Measurements from ENCODE around the gene MRPL27. TPM values are rescaled to one million over a fixed set of nuclear protein-coding genes. Genes with fewer than 3 reads are reported as not detected.
"Not testable (repeated sequence)": the region's sequence is repeated elsewhere in the genome, so short reads cannot be mapped to it uniquely, and the experiment has no call there.

Gene MRPL27
- total and polyA plus RNA-seq, 2 of the 4 experiments (the other 2 are of a cell fraction) = 176 to 202 TPM

DNA sequence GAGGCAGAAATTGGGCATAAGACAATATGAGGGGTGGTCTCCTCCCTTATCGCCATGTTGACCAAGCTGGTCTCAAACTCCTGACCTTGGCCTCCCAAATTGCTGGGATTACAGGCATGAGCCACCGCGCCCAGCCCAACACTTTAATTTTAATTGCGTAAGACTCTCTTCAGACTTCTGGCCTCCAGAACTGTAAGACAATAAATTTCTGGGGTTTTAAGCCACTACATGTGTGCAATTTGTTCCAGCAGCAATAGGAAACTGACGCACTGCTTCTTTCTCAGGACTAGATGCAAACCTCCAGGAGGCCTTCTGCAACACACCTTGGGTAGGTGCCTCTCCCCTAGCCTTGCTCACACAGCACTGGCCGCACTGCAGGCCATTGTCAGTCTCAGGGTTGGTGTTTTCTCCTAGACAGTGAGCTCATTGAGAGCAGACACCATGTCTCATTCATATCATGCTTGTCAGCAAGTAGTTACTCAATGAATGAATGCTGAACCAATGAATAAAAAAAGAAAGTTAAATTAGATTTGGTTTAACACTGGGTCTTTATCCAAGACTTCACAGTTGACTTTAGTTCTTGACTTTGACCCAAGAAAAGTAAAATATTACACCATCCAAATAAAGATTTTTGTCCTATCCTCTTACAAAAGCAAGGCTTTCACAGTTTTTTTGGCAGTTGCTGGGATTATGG is 47.6 kb upstream of the MRPL27 start:
- no peak for TF ChIP-seq CHD1 (IDR thresholded peaks at IDR 0.05; ENCODE audit: low read depth, low read length)
- no peak for TF ChIP-seq POLR2A (IDR thresholded peaks at IDR 0.05; ENCODE audit: low read depth, low read length)
- peak; percentile 54 for TF ChIP-seq CEBPB (IDR thresholded peaks at IDR 0.05; ENCODE audit: low read depth, low read length)
- Histone ChIP-seq H3K9me1 (ENCODE audit: insufficient read depth, low read length) (peaks cover 13% of the 10 kb centered on the region), H3K14ac (replicated peaks; ENCODE audit: low read depth, low read length) (0 out of 2 replicates have a peak overlapping the region, but pooled peaks have one; percentile 67), H4K8ac (ENCODE audit: low read depth in 2 of 2, low read length in 2 of 2) (peak overlapping the region in 1 of 2 experiments; percentile 70; a peak in 1 of 4 replicates), H3K4me3 (ENCODE audit: insufficient read depth, low read depth, low read length) (no peak overlapping the region), H3K27me3 (ENCODE audit: control insufficient read depth, insufficient read depth, low read length) (no peaks in the 10 kb centered on the region), H3K4me2 (ENCODE audit: low read depth, low read length) (no peak overlapping the region), H3K18ac (ENCODE audit: low read depth, low read length) (no peak overlapping the region), H3K23ac (ENCODE audit: low read depth, low read length) (no peak overlapping the region), H2AFZ (replicated peaks; ENCODE audit: low read length, poor library complexity) (peak overlapping the region; percentile 78), H3K27ac (ENCODE audit: insufficient read depth, low read length) (no peak overlapping the region), H3K36me3 (ENCODE audit: control insufficient read depth, insufficient read depth, low read length) (no peaks in the 10 kb centered on the region), H2AK5ac (ENCODE audit: low read depth, low read length) (no peak overlapping the region), H2AK9ac (replicated peaks; ENCODE audit: low read depth, low read length, poor library complexity) (no peak overlapping the region), H2BK120ac (ENCODE audit: low read depth, low read length) (peak overlapping the region; percentile 26; the same call in 1 of the 2 replicates), H3K56ac (ENCODE audit: extremely low read depth, insufficient read depth, low read length) (no peak overlapping the region), H3K4me1 (ENCODE audit: control insufficient read depth, insufficient read depth, low read length) (peaks cover 20% of the 10 kb centered on the region), H2BK20ac (ENCODE audit: low read depth, low read length) (peak overlapping the region; percentile 5; the same call in 1 of the 2 replicates), H4K5ac (ENCODE audit: low read depth, low read length) (no peak overlapping the region; the same call in 1 of the 2 replicates), H3K79me1 (ENCODE audit: low read depth in 1 of 2, low read length in 2 of 2) (peaks cover 5 to 15% of the 10 kb centered on the region in 2 experiments; a peak in 3 of 4 replicates), H2BK15ac (ENCODE audit: low read depth, low read length) (no peak overlapping the region), H4K91ac (ENCODE audit: insufficient read depth, low read depth, low read length) (no peak overlapping the region), H3K9me3 (ENCODE audit: control insufficient read depth, insufficient read depth, low read length) (no peaks in the 10 kb centered on the region), H3K4ac (ENCODE audit: low read depth, low read length) (peak overlapping the region; percentile 45; the same call in 1 of the 2 replicates), H2BK5ac (ENCODE audit: low read depth, low read length, poor library complexity, severe bottlenecking) (no peak overlapping the region), H4K20me1 (ENCODE audit: insufficient read depth, low read length) (no peaks in the 10 kb centered on the region), H3K9ac (ENCODE audit: low read depth, low read length) (no peak overlapping the region)
- no TSS peak for BruUV-seq (replicated peaks)
- intact Hi-C loops (cut with micrococcal nuclease) = no loop called here
- dilution Hi-C loops (cut with HindIII; ENCODE audit: low sequenced_read_pairs, unreplicated experiment) = no loop called here
- WGBS, 2 experiments (ENCODE audit: extremely low coverage in 2 of 2, insufficient read length in 1 of 2) = 70% methylated on average over 2 of the region's 6 CpGs; no CpG with 5 or more reads in 1 of the 2 experiments
- ATAC-seq (ENCODE audit: low read depth) (no peak), DNase-seq (no peak)
- POLR2A ChIA-PET (ENCODE audit: unreplicated experiment) = interaction anchor here (0.6 kb wide), 2 partner anchors 11 to 492 kb away, joined by 3 to 8 read pairs; no protein-coding TSS in a partner anchor
- CTCF ChIA-PET = interaction anchor here (1.7 kb wide), 1 partner anchor 23 kb away, joined by 7 read pairs; the partner anchor contains the start of gene LRRC59
- in situ Hi-C loops (cut with MboI; ENCODE audit: low sequenced_read_pairs) = no loop called here

DNA sequence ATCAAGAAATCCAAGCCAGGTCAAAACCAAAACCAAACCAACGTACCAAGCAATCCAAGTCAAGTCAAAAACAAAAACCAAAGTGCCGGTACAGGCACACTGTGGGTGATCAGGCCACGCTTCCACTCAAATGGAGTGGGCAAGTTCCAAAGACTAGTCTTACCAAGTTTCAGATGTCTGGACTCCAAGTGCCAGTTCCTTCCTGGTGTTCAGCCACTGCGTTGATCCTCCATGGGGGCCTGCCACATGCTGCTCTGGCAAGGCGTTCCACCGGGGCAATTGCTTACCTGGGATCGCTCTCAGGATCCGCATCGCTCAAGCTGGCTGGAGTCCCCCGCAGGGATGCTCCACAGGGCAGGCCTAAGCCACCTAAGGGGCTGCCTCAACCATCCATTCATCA is 46.6 kb upstream of the MRPL27 start:
- H2BK15ac ChIP-seq (ENCODE audit: low read depth, low read length); H3K36me3 ChIP-seq (ENCODE audit: control insufficient read depth, insufficient read depth, low read length); H3K9me3 ChIP-seq (ENCODE audit: control insufficient read depth, insufficient read depth, low read length); H4K5ac ChIP-seq (ENCODE audit: low read depth, low read length); H2BK120ac ChIP-seq (ENCODE audit: low read depth, low read length); H3K79me1 ChIP-seq (ENCODE audit: low read depth in 1 of 2, low read length in 2 of 2); H2AK5ac ChIP-seq (ENCODE audit: low read depth, low read length); H3K27me3 ChIP-seq (ENCODE audit: control insufficient read depth, insufficient read depth, low read length); H4K20me1 ChIP-seq (ENCODE audit: insufficient read depth, low read length); ATAC-seq (ENCODE audit: low read depth); POLR2A ChIA-PET (ENCODE audit: unreplicated experiment); in situ Hi-C loops (cut with MboI; ENCODE audit: low sequenced_read_pairs); H2AK9ac ChIP-seq (replicated peaks; ENCODE audit: low read depth, low read length, poor library complexity); H3K4me3 ChIP-seq (ENCODE audit: insufficient read depth, low read depth, low read length); H2BK5ac ChIP-seq (ENCODE audit: low read depth, low read length, poor library complexity, severe bottlenecking); H4K8ac ChIP-seq (ENCODE audit: low read depth in 2 of 2, low read length in 2 of 2); H3K23ac ChIP-seq (ENCODE audit: low read depth, low read length); H3K9ac ChIP-seq (ENCODE audit: low read depth, low read length); H3K4ac ChIP-seq (ENCODE audit: low read depth, low read length); H2BK20ac ChIP-seq (ENCODE audit: low read depth, low read length); H3K9me1 ChIP-seq (ENCODE audit: insufficient read depth, low read length); dilution Hi-C loops (cut with HindIII; ENCODE audit: low sequenced_read_pairs, unreplicated experiment); H4K91ac ChIP-seq (ENCODE audit: insufficient read depth, low read depth, low read length); H3K14ac ChIP-seq (replicated peaks; ENCODE audit: low read depth, low read length); DNase-seq; H3K27ac ChIP-seq (ENCODE audit: insufficient read depth, low read length); intact Hi-C loops (cut with micrococcal nuclease); CTCF ChIA-PET; H2AFZ ChIP-seq (replicated peaks; ENCODE audit: low read length, poor library complexity); H3K56ac ChIP-seq (ENCODE audit: extremely low read depth, insufficient read depth, low read length); H3K18ac ChIP-seq (ENCODE audit: low read depth, low read length); H3K4me2 ChIP-seq (ENCODE audit: low read depth, low read length); BruUV-seq (replicated peaks): not testable (repeated sequence)
- peaks cover 14% of the 10 kb centered on the region for H3K4me1 ChIP-seq (ENCODE audit: control insufficient read depth, insufficient read depth, low read length)
- no CpG with 5 or more reads among the region's 10 CpGs for WGBS, 2 experiments (ENCODE audit: extremely low coverage in 2 of 2, insufficient read length in 1 of 2)
